HG03460 (cell line): ENCODE measurements around the gene VEPH1.

Experiments used
- ATAC-seq: cut with Tn5 transposase; IDR thresholded peaks from one replicate; pipeline ENCODE4 v1.9.1; 2021; ENCODE audit not compliant: unreplicated experiment

Gene VEPH1

GRCh38 chr3:157393113-157393512 is 110.1 kb downstream of the VEPH1 start:
- ATAC-seq: no peak

- no peak for ATAC-seq
Observed at GRCh38 chr3:157392104-157392503, 111.1 kb downstream of the VEPH1 start.

- ATAC-seq: no peak
Observed at GRCh38 chr3:157390713-157391515, 112.3 kb downstream of the VEPH1 start.

- no peak for ATAC-seq
Observed at GRCh38 chr3:157388976-157389375, 114.2 kb downstream of the VEPH1 start.

GRCh38 chr3:157387708-157388435 is 115.3 kb downstream of the VEPH1 start:
- no peak for ATAC-seq

- ATAC-seq: no peak
Observed at GRCh38 chr3:157384491-157384890, 118.7 kb downstream of the VEPH1 start.

GRCh38 chr3:157384031-157384430 is 119.2 kb downstream of the VEPH1 start:
- ATAC-seq: no peak

- ATAC-seq: no peak
Observed at GRCh38 chr3:157381606-157382005, 121.6 kb downstream of the VEPH1 start.

GRCh38 chr3:157379525-157380140 is 123.6 kb downstream of the VEPH1 start:
- no peak for ATAC-seq

- ATAC-seq: no peak
Observed at GRCh38 chr3:157376603-157377300, 126.5 kb downstream of the VEPH1 start.

- no peak for ATAC-seq
Observed at GRCh38 chr3:157375342-157375986, 127.8 kb downstream of the VEPH1 start.

GRCh38 chr3:157374933-157375332 is 128.3 kb downstream of the VEPH1 start:
- no peak for ATAC-seq

GRCh38 chr3:157373783-157374182 is 129.4 kb downstream of the VEPH1 start:
- ATAC-seq: no peak

- ATAC-seq: no peak
Observed at GRCh38 chr3:157370867-157371266, 132.3 kb downstream of the VEPH1 start.

GRCh38 chr3:157369727-157370421 is 133.3 kb downstream of the VEPH1 start:
- ATAC-seq: no peak

- ATAC-seq: no peak
Observed at GRCh38 chr3:157368171-157368570, 135.0 kb downstream of the VEPH1 start.

- no peak for ATAC-seq
Observed at GRCh38 chr3:157363393-157363792, 139.8 kb downstream of the VEPH1 start.

- no peak for ATAC-seq
Observed at GRCh38 chr3:157362348-157362747, 140.9 kb downstream of the VEPH1 start.

- no peak for ATAC-seq
Observed at GRCh38 chr3:157360044-157360443, 143.2 kb downstream of the VEPH1 start.

GRCh38 chr3:157356541-157356940 is 146.7 kb downstream of the VEPH1 start:
- no peak for ATAC-seq
